WTC11 (cell line): ENCODE measurements around the gene GZMM. TPM values are rescaled to one million over a fixed set of nuclear protein-coding genes. Genes with fewer than 3 reads are reported as not detected.

Source experiments
- ATAC-seq: fragments of 200-7000 bp; cut with Tn5 transposase; 2 replicates; pipeline ENCODE4 v1.10.0; 2021; ENCODE audit warnings: mild to moderate bottlenecking, moderate library complexity
- CTCF ChIA-PET: fragments of 300-600 bp; sonication (Branson Sonifier 250); formaldehyde crosslinking; loops from one replicate; lab custom pipeline; 2021; ENCODE audit warnings: antibody characterized with exemption; lab: Charles Lee
- POLR2A ChIA-PET: fragments of 350-600 bp; sonication (Branson Sonifier 250); formaldehyde crosslinking; loops from one replicate; lab custom pipeline; 2021; ENCODE audit warnings: antibody characterized with exemption; lab: Charles Lee
- DNase-seq: peaks from one replicate; pipeline ENCODE4 v3.0.0; 2021; ENCODE audit warnings: low spot score
- H3K27ac Mint-ChIP-seq: 2 replicates; pipeline ENCODE4 v1.8.0; 2021; ENCODE audit warnings: mixed read lengths
- H3K27me3 Mint-ChIP-seq: 2 replicates; pipeline ENCODE4 v1.8.0; 2021; ENCODE audit warnings: low read depth, mild to moderate bottlenecking, moderate library complexity, mixed read lengths
- H3K36me3 Mint-ChIP-seq: 2 replicates; pipeline ENCODE4 v1.8.0; 2021; ENCODE audit warnings: mixed read lengths
- H3K4me1 Mint-ChIP-seq: 2 replicates; pipeline ENCODE4 v1.8.0; 2022; ENCODE audit warnings: mixed read lengths
- H3K4me3 Mint-ChIP-seq: 2 replicates; pipeline ENCODE4 v1.8.0; 2021; ENCODE audit warnings: mild to moderate bottlenecking, moderate library complexity, mixed read lengths
- H3K9me3 Mint-ChIP-seq: 2 replicates; pipeline ENCODE4 v1.8.0; 2021; ENCODE audit warnings: mixed read lengths
- ELF4 ChIP-seq: sonication (generic); formaldehyde crosslinking; IDR thresholded peaks from 2 replicates; pipeline ENCODE4 v1.8.1; 2022; ENCODE audit warnings: low read depth, mild to moderate bottlenecking, moderate library complexity, missing genetic modification reagents
- EMX1 ChIP-seq: fragments of 250-450 bp; sonication (Bioruptor Pico); IDR thresholded peaks from 2 replicates; pipeline ENCODE4 v1.8.0; 2021; ENCODE audit warnings: mild to moderate bottlenecking
- HMGA2 ChIP-seq: fragments of 250-450 bp; sonication (Bioruptor Pico); IDR thresholded peaks from 2 replicates; pipeline ENCODE4 v1.4.0; 2021; ENCODE audit warnings: mild to moderate bottlenecking, moderate library complexity
- MXD4 ChIP-seq: fragments of 250-450 bp; sonication (Bioruptor Pico); IDR thresholded peaks from 2 replicates; pipeline ENCODE4 v1.8.0; 2021; ENCODE audit warnings: mild to moderate bottlenecking, moderate library complexity, borderline replicate concordance
- total RNA-seq: library from RNA; stranded (reverse); gene quantifications from 3 replicates; pipeline ENCODE4 v1.2.3, GENCODE V29; 2021
- TF ChIP-seq, protein P1 (sequence below): fragments of 250-450 bp; sonication (Bioruptor Pico); conservative IDR thresholded peaks from 2 replicates; pipeline ENCODE4 v1.9.0; 2021; ENCODE audit warnings: mild to moderate bottlenecking
- TF ChIP-seq, protein P2 (sequence below): fragments of 250-450 bp; sonication (Bioruptor Pico); IDR thresholded peaks from 2 replicates; pipeline ENCODE4 v1.9.0; 2021; ENCODE audit warnings: moderate library complexity, mild to moderate bottlenecking, inconsistent platforms, borderline replicate concordance
- TF ChIP-seq, protein P3 (sequence below): sonication (generic); formaldehyde crosslinking; IDR thresholded peaks from 2 replicates; pipeline ENCODE4 v1.8.1; 2022; ENCODE audit warnings: low read depth, mild to moderate bottlenecking, moderate library complexity, missing genetic modification reagents, borderline replicate concordance
- TF ChIP-seq, protein P4 (sequence below): fragments of 250-450 bp; sonication (Bioruptor Pico); IDR thresholded peaks from 2 replicates; pipeline ENCODE4 v2.1.2; 2022; ENCODE audit warnings: mild to moderate bottlenecking, moderate library complexity
- TF ChIP-seq, protein P5 (sequence below): sonication (generic); formaldehyde crosslinking; IDR thresholded peaks from 2 replicates; pipeline ENCODE4 v1.8.0; 2022; ENCODE audit warnings: mild to moderate bottlenecking, missing genetic modification reagents
- TF ChIP-seq, protein P6 (sequence below): sonication (generic); formaldehyde crosslinking; IDR thresholded peaks from 2 replicates; pipeline ENCODE4 v1.8.1; 2023; ENCODE audit warnings: mild to moderate bottlenecking, missing genetic modification reagents, moderate library complexity
- TF ChIP-seq, protein P7 (sequence below): sonication (generic); formaldehyde crosslinking; IDR thresholded peaks from 2 replicates; pipeline ENCODE4 v1.8.1; 2022; ENCODE audit warnings: mild to moderate bottlenecking, missing genetic modification reagents, moderate library complexity, borderline replicate concordance

GZMM gene
- total RNA-seq, 1 experiment from 2014 or later: 0.68 TPM

DNA sequence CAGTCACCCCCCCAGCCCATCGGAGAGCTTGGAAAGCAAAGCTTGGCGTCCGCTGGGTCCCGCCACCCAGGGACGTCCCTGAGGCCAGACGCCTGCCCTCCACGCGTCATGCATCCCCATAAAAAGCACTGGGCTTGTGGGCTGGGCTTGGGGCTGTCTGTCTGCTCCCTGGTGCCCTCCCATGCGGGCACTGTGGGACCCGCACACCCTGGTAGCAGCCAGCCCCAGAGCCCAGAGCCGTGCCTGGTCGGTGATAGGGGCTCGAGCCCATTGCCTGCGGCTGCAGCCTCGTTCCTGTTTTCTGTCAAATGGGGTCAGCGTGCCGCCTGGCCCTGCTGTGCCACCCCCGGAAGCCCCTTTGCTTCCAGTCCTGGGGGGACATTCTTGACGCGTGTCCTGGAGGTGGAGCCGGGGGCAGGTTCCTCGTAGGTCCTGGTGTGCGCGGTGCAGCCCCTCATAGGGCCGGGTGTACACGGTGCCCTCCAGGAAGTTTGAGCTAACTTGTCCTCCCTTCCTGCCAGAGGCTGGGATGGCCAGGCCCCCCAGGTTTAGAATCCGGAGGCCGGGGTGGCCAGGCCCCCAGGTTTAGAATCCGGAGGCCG, 4.3 kb upstream of the GZMM start:
- no peak overlapping the region for H3K27ac Mint-ChIP-seq
- H3K4me3 Mint-ChIP-seq: no peak overlapping the region
- no peak for ATAC-seq
- H3K27me3 Mint-ChIP-seq: no peaks in the 10 kb centered on the region
- H3K36me3 Mint-ChIP-seq: peaks cover 11% of the 10 kb centered on the region
- TF ChIP-seq, protein P1, sequence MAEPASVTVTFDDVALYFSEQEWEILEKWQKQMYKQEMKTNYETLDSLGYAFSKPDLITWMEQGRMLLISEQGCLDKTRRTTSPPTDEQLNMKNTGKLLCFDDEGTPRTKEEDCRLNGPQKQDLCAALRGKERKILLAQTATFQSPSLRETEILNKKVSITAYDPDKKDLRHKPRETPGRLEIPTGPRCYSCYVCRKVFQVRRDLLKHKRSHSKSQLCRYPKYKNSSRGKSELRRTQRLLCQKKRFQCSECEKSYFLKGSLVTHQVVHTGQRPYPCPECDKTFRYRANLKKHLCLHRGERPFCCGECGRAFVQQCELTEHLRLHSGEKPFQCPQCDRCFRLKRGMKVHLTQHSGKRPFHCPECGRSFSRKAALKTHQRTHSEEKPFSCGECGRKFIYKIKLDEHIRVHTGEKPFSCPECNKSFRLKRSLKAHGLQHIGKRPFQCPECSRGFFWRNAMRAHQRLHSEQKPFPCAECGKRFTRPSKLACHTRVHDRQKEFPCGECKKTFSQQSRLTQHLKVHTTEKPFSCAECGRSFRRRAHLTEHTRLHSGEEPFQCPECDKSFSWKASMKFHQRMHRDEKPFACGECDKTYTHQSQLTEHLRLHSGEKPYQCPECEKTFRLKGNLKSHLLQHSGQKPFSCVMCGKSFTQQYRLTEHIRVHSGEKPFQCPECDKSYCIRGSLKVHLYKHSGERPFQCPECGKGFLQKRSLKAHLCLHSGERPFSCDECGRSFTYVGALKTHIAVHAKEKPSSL: no peak
- TF ChIP-seq ELF4 (CRISPR knock-in tag): no peak
- TF ChIP-seq, protein P2, sequence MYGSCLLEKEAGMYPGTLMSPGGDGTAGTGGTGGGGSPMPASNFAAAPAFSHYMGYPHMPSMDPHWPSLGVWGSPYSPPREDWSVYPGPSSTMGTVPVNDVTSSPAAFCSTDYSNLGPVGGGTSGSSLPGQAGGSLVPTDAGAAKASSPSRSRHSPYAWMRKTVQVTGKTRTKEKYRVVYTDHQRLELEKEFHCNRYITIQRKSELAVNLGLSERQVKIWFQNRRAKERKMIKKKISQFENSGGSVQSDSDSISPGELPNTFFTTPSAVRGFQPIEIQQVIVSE: no peak
- TF ChIP-seq EMX1 (CRISPR knock-in tag): no peak
- TF ChIP-seq, protein P3, sequence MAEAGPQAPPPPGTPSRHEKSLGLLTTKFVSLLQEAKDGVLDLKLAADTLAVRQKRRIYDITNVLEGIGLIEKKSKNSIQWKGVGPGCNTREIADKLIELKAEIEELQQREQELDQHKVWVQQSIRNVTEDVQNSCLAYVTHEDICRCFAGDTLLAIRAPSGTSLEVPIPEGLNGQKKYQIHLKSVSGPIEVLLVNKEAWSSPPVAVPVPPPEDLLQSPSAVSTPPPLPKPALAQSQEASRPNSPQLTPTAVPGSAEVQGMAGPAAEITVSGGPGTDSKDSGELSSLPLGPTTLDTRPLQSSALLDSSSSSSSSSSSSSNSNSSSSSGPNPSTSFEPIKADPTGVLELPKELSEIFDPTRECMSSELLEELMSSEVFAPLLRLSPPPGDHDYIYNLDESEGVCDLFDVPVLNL (CRISPR knock-in tag): no peak
- TF ChIP-seq, protein P4, sequence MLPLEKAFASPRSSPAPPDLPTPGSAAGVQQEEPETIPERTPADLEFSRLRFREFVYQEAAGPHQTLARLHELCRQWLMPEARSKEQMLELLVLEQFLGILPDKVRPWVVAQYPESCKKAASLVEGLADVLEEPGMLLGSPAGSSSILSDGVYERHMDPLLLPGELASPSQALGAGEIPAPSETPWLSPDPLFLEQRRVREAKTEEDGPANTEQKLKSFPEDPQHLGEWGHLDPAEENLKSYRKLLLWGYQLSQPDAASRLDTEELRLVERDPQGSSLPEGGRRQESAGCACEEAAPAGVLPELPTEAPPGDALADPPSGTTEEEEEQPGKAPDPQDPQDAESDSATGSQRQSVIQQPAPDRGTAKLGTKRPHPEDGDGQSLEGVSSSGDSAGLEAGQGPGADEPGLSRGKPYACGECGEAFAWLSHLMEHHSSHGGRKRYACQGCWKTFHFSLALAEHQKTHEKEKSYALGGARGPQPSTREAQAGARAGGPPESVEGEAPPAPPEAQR (CRISPR knock-in tag): no peak
- TF ChIP-seq MXD4 (CRISPR knock-in tag): no peak
- TF ChIP-seq, protein P5, sequence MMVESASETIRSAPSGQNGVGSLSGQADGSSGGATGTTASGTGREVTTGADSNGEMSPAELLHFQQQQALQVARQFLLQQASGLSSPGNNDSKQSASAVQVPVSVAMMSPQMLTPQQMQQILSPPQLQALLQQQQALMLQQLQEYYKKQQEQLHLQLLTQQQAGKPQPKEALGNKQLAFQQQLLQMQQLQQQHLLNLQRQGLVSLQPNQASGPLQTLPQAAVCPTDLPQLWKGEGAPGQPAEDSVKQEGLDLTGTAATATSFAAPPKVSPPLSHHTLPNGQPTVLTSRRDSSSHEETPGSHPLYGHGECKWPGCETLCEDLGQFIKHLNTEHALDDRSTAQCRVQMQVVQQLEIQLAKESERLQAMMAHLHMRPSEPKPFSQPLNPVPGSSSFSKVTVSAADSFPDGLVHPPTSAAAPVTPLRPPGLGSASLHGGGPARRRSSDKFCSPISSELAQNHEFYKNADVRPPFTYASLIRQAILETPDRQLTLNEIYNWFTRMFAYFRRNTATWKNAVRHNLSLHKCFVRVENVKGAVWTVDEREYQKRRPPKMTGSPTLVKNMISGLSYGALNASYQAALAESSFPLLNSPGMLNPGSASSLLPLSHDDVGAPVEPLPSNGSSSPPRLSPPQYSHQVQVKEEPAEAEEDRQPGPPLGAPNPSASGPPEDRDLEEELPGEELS (CRISPR knock-in tag): no peak
- TF ChIP-seq, protein P6, sequence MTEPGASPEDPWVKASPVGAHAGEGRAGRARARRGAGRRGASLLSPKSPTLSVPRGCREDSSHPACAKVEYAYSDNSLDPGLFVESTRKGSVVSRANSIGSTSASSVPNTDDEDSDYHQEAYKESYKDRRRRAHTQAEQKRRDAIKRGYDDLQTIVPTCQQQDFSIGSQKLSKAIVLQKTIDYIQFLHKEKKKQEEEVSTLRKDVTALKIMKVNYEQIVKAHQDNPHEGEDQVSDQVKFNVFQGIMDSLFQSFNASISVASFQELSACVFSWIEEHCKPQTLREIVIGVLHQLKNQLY (CRISPR knock-in tag): no peak
- TF ChIP-seq, all 79 proteins: peak for 0
- POLR2A ChIA-PET: no interaction called here
- no peak for DNase-seq
- H3K4me1 Mint-ChIP-seq: peaks cover 7% of the 10 kb centered on the region
- CTCF ChIA-PET: no interaction called here
- no peaks in the 10 kb centered on the region for H3K9me3 Mint-ChIP-seq

DNA sequence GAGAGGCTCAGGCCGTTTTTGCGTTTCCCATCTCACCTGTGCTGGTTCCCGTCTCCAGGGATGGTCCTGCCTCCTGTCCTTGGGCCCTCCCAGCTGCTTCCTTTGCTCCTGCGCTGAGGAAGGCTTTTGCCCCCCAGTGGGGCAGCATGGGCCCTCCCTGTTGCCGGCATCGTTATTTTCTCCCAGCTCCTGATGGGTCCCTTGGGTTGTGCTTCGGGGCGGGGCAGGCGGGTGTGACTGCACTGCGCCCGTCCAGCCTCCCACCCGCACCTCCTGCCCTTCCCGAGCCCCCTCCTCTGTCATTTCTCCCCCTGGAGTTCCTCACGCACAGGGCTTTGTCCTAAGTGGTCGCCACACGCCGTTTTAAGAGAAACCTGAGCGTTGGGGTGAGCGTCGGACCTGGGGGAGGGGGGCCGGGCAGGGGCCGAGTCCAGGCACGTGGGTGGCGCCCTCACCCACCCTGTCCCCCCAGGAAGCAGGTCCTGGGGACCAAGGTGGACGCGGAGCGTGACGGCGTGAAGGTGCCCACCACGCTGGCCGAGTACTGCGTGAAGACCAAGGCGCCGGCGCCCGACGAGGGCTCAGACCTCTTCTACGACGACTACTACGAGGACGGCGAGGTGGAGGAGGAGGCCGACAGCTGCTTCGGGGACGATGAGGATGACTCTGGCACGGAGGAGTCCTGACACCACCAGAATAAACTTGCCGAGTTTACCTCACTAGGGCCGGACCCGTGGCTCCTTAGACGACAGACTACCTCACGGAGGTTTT, 2.8 kb upstream of the GZMM start:
- Mint-ChIP-seq H3K4me1 (peaks cover 7% of the 10 kb centered on the region), H3K27ac (no peak overlapping the region), H3K36me3 (peaks cover 11% of the 10 kb centered on the region), H3K4me3 (no peak overlapping the region), H3K27me3 (no peaks in the 10 kb centered on the region), H3K9me3 (no peaks in the 10 kb centered on the region)
- TF ChIP-seq, protein P7, sequence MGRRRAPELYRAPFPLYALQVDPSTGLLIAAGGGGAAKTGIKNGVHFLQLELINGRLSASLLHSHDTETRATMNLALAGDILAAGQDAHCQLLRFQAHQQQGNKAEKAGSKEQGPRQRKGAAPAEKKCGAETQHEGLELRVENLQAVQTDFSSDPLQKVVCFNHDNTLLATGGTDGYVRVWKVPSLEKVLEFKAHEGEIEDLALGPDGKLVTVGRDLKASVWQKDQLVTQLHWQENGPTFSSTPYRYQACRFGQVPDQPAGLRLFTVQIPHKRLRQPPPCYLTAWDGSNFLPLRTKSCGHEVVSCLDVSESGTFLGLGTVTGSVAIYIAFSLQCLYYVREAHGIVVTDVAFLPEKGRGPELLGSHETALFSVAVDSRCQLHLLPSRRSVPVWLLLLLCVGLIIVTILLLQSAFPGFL (CRISPR knock-in tag): no peak
- no peak for TF ChIP-seq HMGA2 (CRISPR knock-in tag)
- ChIA-PET POLR2A (interaction anchor here (1.0 to 1.5 kb wide), 2 partner anchors 9 to 11 kb away, joined by 3 to 5 read pairs; partner anchors contain the start of gene CDC34), CTCF (no interaction called here)
- ATAC-seq (no peak), DNase-seq (no peak)
